Natural killer cell (primary cell): Measurements from ENCODE around the gene AGPAT3. TPM values are rescaled to one million over a fixed set of nuclear protein-coding genes. Genes with fewer than 3 reads are reported as not detected.

Source experiments
- ATAC-seq, 3 donors: fragments of 150-1000 bp in 2 of 3; fragments of 200-7000 bp in 1 of 3; cut with Tn5 transposase; 1 replicate in 1 of 3; 2 replicates in 2 of 3; pipeline ENCODE4 v1.10.0; 2021; ENCODE audit warnings: mild to moderate bottlenecking in 2 of 3, moderate library complexity in 2 of 3
- DNase-seq, 2 donors: peaks; one replicate each; pipeline versions ENCODE4 v3.0.0 to v3.0.0-alpha.2; 2013 to 2021; ENCODE audit warnings: mixed read lengths in 1 of 2
- H3K27ac ChIP-seq: one replicate; pipeline ENCODE4 v1.5.1; 2013; ENCODE audit warnings: mild to moderate bottlenecking, low read length
- H3K27me3 ChIP-seq: one replicate; pipeline ENCODE4 v1.6.1; 2013; ENCODE audit warnings: low read length; ENCODE audit not compliant: control insufficient read depth, insufficient read depth
- H3K36me3 ChIP-seq: one replicate; pipeline ENCODE4 v1.6.1; 2013; ENCODE audit warnings: low read length; ENCODE audit not compliant: control insufficient read depth, insufficient read depth
- H3K4me1 ChIP-seq: one replicate; pipeline ENCODE4 v1.6.1; 2013; ENCODE audit warnings: low read length; ENCODE audit not compliant: control insufficient read depth, insufficient read depth
- H3K4me3 ChIP-seq: one replicate; pipeline ENCODE4 v1.5.1; 2013; ENCODE audit warnings: low read length
- H3K9me3 ChIP-seq: one replicate; pipeline ENCODE4 v1.6.1; 2013; ENCODE audit warnings: low read length; ENCODE audit not compliant: control insufficient read depth, insufficient read depth
- H3K27ac Mint-ChIP-seq, 2 donors: one replicate each; pipeline ENCODE4 v1.8.0; 2022; ENCODE audit warnings: mild to moderate bottlenecking in 2 of 2, mixed read lengths in 2 of 2, moderate library complexity in 1 of 2
- H3K27me3 Mint-ChIP-seq, 2 donors: one replicate each; pipeline ENCODE4 v1.8.0; 2022; ENCODE audit warnings: low read depth in 2 of 2, mixed read lengths in 2 of 2
- H3K36me3 Mint-ChIP-seq: one replicate; pipeline ENCODE4 v1.8.0; 2022; ENCODE audit warnings: mixed read lengths
- H3K4me1 Mint-ChIP-seq, 2 donors: one replicate each; pipeline ENCODE4 v1.8.0; 2022; ENCODE audit warnings: mixed read lengths in 2 of 2
- H3K4me3 Mint-ChIP-seq: one replicate; pipeline ENCODE4 v1.8.0; 2022; ENCODE audit warnings: mild to moderate bottlenecking, moderate library complexity, mixed read lengths
- H3K9me3 Mint-ChIP-seq, 2 donors: one replicate each; pipeline ENCODE4 v1.8.0; 2022; ENCODE audit warnings: mixed read lengths in 2 of 2
- WGBS: methylation state at CpG from one replicate; pipeline ENCODE4 v1.1.7; 2013; ENCODE audit warnings: missing lambda C conversion rate; ENCODE audit not compliant: insufficient coverage; 5-methylcytosine and 5-hydroxymethylcytosine counted together
- intact Hi-C: fragments of 100-400 bp; cut with micrococcal nuclease; formaldehyde crosslinking; loops from one replicate; pipeline ENCODE4 v1.14.2; 2022
- total RNA-seq, 4 donors: library from RNA; stranded (reverse); fragments of 120-200 nt in 1 of 4; gene quantifications; one replicate each; pipeline versions ENCODE4 v1.2.3 to v1.2.4, GENCODE V29; 2013 to 2022
- TF ChIP-seq, protein P1 (sequence below): fragments of 200-600 bp; IDR thresholded peaks from one replicate; pipeline ENCODE4 v1.8.0; 2022; ENCODE audit warnings: antibody characterized with exemption

Gene AGPAT3
- total RNA-seq, 3 donors from 2014 or later (not counting 1 experiment from before 2014, with no cell fraction given): 39.5 to 45.7 (median 42.3) TPM

GRCh38 chr21:43970551-43970950 is 105.5 kb downstream of the AGPAT3 start:
- no peak for DNase-seq
- TF ChIP-seq, protein P1, sequence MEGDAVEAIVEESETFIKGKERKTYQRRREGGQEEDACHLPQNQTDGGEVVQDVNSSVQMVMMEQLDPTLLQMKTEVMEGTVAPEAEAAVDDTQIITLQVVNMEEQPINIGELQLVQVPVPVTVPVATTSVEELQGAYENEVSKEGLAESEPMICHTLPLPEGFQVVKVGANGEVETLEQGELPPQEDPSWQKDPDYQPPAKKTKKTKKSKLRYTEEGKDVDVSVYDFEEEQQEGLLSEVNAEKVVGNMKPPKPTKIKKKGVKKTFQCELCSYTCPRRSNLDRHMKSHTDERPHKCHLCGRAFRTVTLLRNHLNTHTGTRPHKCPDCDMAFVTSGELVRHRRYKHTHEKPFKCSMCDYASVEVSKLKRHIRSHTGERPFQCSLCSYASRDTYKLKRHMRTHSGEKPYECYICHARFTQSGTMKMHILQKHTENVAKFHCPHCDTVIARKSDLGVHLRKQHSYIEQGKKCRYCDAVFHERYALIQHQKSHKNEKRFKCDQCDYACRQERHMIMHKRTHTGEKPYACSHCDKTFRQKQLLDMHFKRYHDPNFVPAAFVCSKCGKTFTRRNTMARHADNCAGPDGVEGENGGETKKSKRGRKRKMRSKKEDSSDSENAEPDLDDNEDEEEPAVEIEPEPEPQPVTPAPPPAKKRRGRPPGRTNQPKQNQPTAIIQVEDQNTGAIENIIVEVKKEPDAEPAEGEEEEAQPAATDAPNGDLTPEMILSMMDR: no peak
- no peak for ATAC-seq
- H3K36me3 ChIP-seq: peaks cover 21% of the 10 kb centered on the region
- 97% methylated on average over 16 of the region's 18 CpGs for WGBS
- no peaks in the 10 kb centered on the region for H3K27me3 ChIP-seq
- intact Hi-C loops: no loop called here
- no peak overlapping the region for H3K4me3 ChIP-seq
- H3K27ac ChIP-seq: no peak overlapping the region
- H3K4me3 Mint-ChIP-seq: no peak overlapping the region
- H3K9me3 ChIP-seq: no peaks in the 10 kb centered on the region
- H3K27ac Mint-ChIP-seq: no peak overlapping the region
- H3K9me3 Mint-ChIP-seq: no peaks in the 10 kb centered on the region
- H3K27me3 Mint-ChIP-seq: no peaks in the 10 kb centered on the region
- no peaks in the 10 kb centered on the region for H3K36me3 Mint-ChIP-seq
- peaks cover 5% of the 10 kb centered on the region for H3K4me1 ChIP-seq
- H3K4me1 Mint-ChIP-seq: peaks cover 8 to 9% of the 10 kb centered on the region in 2 donors

DNA sequence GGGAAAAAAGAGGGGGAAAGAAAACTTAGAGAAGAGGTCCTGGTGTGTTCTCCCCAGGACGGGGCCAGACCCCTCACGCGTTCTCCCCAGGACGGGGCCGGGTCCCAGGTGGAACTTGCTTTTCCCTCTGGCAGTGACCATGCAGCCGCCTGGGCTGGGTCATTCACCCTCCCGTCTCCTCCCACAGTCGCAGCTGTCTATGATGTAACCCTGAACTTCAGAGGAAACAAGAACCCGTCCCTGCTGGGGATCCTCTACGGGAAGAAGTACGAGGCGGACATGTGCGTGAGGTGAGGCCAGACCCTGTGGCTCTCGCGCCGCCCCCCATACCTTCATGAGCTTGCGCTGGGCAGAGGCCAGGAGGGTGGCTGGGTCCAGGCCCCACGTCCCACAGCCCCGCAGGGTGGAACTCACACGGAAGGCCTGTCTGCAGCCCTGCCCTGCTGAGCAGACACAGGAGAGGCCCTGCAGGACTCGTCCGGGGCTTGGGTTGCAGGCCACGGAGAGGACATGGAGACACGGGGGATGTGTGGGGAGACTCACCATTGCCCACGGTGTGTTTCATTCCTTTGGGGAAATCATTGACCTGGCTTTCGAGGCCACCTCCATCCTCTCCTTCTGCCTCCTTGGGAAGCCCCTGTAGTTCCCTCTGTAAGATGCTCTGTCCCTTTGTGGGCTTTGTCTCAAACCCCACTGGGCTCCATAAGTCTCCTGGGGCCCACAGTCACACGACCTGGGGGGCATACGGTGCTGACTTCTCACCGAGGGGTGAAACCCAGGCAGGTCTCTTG is 106.4 kb downstream of the AGPAT3 start:
- no peak for DNase-seq

DNA sequence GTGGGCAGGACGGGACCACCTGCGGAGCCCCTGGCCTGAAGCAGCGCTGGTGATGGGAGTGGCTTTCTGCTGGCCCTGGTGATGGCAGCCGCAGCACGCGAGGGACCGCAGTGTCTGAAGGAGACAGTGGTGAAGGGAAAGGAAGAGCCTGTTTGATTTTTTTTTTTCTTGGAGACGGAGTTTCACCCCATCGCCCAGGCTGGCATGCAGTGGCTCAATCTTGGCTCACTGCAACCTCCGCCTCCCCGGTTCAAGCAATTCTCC is 106.9 kb downstream of the AGPAT3 start:
- no peak overlapping the region for H3K4me3 Mint-ChIP-seq
- Histone ChIP-seq H3K4me1 (peaks cover 7% of the 10 kb centered on the region), H3K4me3 (no peak overlapping the region), H3K36me3 (peaks cover 20% of the 10 kb centered on the region), H3K27ac (no peak overlapping the region), H3K9me3 (no peaks in the 10 kb centered on the region), H3K27me3 (no peaks in the 10 kb centered on the region)
- H3K36me3 Mint-ChIP-seq: no peaks in the 10 kb centered on the region
- 98% methylated on average over 11 of the region's 11 CpGs for WGBS
- TF ChIP-seq, protein P1: no peak
- H3K27ac Mint-ChIP-seq: no peak overlapping the region
- ATAC-seq: no peak
- no peak for DNase-seq
- H3K9me3 Mint-ChIP-seq: no peaks in the 10 kb centered on the region
- intact Hi-C loops: no loop called here
- H3K4me1 Mint-ChIP-seq: peaks cover 10 to 11% of the 10 kb centered on the region in 2 donors
- no peaks in the 10 kb centered on the region for H3K27me3 Mint-ChIP-seq

More for the DNA sequence above, 106.4 kb downstream of the AGPAT3 start:
- Histone ChIP-seq H3K9me3 (no peaks in the 10 kb centered on the region), H3K4me1 (peaks cover 7% of the 10 kb centered on the region), H3K27me3 (no peaks in the 10 kb centered on the region), H3K4me3 (no peak overlapping the region), H3K27ac (no peak overlapping the region), H3K36me3 (peaks cover 21% of the 10 kb centered on the region)
- intact Hi-C loops: no loop called here
- no peak overlapping the region for H3K27ac Mint-ChIP-seq
- WGBS: 95% methylated on average over 29 of the region's 29 CpGs
- H3K4me1 Mint-ChIP-seq: peaks cover 10% of the 10 kb centered on the region in 2 donors
- ATAC-seq: no peak
- no peak overlapping the region for H3K4me3 Mint-ChIP-seq
- TF ChIP-seq, protein P1: no peak
- no peaks in the 10 kb centered on the region for H3K27me3 Mint-ChIP-seq
- H3K36me3 Mint-ChIP-seq: no peaks in the 10 kb centered on the region
- H3K9me3 Mint-ChIP-seq: no peaks in the 10 kb centered on the region
